CD4-positive, alpha-beta T cell treated with Interleukin-6 at 100 ng/mL for 8 hours (primary cell): ENCODE results near the gene OR4B1.
"Not testable (repeated sequence)": the region's sequence is repeated elsewhere in the genome, so short reads cannot be mapped to it uniquely, and the experiment has no call there.

ENCODE experiments used
- DNase-seq: peaks from one replicate; pipeline ENCODE4 v3.0.0-alpha.2; 2020; ENCODE audit warnings: mixed read lengths, low spot score

The OR4B1 gene, protein sequence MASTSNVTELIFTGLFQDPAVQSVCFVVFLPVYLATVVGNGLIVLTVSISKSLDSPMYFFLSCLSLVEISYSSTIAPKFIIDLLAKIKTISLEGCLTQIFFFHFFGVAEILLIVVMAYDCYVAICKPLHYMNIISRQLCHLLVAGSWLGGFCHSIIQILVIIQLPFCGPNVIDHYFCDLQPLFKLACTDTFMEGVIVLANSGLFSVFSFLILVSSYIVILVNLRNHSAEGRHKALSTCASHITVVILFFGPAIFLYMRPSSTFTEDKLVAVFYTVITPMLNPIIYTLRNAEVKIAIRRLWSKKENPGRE

DNA sequence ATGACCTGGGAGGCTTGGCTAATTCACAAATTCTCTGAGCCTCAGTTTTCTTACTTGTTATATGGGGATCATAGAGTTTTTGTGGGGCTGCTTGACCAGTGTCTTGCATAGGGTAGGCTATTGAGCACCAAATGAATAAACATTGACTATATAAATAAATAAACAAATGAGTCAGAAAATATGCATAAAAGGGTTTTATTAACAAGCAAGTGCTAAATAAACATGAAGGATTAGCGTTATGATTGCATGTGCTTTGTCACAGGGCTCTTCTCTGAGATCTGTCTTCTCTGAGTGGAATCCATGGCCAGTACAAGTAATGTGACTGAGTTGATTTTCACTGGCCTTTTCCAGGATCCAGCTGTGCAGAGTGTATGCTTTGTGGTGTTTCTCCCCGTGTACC, at the start of gene OR4B1:
Gene OR4B1 (plus strand): TSS at position 301 of the 400 bp plus-strand sequence. CDS start 0 bp downstream, at position 301.
- no peak for DNase-seq

DNA sequence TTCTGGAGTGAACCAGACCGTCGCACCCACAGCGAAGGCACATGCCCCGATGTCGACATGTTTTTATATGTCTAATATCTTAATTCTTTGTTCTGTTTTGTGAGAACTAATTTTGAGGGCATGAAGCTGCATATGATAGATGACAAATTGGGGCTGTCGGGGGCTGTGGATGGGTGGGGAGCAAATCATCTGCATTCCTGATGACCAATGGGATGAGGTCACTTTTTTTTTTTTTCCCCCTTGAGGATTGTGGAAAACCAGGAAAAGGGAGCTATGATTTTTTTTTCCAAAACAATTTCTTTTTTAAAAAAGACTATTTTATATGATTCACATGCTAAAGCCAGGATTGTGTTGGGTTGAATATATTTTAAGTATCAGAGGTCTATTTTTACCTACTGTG, 49.2 kb upstream of the OR4B1 start:
- no peak for DNase-seq

DNA sequence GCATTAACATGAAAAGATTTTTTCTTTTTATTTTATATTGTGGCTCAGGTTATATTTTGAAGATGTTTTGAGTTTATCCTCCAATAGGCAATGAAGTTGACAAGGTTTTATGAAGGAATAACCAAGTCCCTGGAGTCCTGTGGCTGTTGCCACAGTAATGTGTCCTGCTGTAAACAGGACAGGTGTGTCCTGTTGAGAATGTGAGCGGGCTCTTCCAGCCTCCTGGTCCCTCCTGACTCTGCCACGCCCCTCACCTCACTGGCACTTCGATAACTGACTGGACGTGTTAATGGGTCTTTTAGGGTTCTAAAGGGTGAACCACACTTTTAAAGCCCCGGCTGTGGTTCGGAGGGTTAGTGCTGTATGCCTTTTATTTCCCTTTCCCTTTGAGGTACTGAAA, 47.8 kb upstream of the OR4B1 start:
- no peak for DNase-seq

DNA sequence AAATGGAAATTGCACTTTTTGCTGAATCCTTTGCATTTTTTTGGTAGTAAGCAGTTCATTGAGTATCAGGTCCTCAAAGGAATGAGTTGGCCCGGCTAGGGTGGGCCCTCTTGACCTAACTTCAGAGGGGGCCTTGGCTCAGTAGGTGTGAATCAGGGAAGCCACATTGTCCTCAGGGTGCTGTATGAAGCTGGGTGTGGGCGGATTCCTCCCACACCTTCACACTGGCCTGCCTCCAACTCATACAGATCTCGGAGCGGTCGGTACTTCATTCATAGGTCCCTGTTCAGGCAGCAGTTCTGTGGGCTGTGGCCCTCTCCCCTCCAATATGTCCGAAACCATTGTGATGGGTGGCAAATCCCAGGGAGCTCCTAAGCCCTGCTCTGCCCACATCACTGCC, 47.4 kb upstream of the OR4B1 start:
- no peak for DNase-seq

DNA sequence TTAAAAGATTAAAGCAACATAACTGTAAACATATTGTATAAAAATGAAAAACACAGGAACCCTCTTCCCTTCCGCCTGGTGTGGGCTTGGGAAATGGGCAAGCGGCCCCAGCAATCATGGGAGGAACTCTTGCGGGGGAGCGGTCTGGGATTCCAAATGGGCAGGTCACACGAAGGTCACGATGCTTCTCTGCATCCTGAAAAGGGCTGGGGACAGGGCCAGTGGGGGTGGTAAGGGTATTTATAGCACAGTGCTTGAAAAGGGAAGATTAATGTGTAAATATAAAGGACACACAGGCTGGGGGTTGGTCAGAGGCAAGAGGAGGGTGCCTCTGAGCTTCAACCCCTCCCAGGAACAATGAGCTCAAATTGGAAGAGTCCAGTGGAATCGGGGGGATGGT, 46.9 kb upstream of the OR4B1 start:
- DNase-seq = no peak

DNA sequence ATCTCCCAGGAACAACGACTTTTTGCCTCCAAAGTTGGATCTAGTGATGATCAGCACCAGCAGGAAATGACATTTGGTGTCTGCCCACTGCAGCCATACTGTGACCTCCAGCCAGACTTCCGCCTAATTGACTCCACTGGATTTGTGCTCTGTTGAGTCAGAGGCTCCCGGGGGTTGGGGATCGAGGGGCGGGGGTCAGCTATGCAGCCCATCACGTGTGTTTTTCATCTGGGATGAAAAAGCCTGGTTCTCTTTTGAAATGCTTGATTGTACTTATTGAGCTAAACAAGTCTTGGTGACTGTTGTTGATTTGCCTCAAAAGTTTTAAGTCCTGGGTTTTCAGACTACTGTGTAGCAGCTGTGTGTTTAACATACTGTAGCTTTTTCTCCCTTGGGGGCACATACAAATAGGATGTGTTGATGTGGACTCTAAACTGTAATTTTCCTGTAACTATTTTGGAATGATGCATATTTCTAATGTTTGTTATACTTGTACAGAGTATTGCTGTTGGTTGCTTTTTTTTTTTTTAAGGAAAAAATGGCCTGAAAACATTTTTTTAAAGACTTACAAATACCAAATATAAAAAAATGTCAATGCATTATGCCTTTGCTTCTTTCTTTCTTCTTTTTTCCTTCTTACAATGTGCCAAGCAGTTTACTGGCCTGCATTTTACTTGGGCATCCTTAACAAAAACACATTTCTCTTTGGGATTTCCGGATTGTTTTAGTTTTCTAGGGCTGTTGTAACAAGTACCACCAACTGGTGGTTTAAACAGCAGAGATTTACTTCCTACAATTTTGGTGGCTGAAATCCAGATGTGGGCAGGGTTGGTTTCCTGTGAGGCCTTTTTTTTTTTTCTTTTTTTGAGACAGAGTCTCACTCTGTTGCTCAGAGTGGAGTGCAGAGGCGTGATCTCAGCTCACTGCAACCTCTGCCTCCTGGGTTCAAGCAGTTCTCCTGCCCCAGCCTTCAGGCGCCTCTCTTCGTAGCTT, 46.1 kb upstream of the OR4B1 start:
- no peak for DNase-seq

DNA sequence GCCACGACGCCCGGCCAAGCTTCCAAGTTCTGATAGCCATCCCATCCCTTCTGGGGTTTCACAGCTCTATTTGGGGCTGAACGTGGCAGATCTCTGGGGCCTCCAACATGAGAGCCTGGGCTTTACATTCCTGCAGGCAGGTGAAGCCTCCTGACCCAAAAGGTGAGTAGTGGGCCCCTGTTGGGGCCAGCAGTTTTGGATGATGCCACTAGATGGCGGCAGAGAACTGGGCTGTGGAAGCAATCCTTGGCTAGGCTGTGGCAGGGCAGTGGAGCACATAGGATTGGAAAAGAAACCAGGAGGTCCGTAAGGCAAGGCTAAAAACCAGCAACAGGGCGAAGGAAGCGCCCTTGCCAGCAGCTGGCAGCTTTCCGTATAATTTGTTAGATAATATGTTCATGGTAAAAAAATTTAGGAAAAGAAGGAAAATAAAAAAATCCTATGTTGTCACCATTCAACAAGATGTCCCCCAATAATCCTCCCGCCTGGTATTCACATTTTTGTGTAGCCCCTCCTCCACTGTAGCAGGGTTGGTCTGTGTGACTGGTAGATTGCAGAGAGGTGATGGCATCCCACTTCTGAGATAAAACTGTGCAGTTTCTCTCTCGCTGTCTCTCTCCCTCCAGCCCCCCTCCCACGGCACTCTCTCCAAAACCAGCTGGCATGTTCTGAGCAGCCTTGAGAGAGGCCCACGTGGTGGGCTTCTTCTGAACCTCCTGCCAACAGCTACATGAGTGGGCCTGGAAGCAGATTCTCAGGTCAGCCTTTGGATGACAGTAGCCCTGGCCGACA, 43.6 kb upstream of the OR4B1 start:
- peak; percentile 57 for DNase-seq

DNA sequence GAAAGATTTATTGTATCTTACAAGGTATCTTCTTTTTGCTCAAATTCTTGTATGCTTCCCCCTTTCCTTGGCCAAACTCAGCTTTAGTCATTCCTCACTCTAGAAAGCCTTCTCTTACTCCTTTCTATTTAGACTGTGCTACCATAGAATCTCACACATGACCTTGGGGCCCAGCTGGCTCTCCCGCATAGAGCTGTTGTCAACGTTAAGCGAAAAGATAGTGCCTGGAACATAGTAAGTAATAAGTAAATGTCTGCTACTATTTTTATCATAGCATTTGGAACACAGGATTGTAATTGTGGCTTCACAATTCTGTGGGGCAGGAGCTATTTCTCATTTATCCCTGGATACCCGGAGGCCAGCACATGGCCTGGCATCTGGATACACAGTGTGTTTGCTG, 38.9 kb upstream of the OR4B1 start:
- DNase-seq = no peak

DNA sequence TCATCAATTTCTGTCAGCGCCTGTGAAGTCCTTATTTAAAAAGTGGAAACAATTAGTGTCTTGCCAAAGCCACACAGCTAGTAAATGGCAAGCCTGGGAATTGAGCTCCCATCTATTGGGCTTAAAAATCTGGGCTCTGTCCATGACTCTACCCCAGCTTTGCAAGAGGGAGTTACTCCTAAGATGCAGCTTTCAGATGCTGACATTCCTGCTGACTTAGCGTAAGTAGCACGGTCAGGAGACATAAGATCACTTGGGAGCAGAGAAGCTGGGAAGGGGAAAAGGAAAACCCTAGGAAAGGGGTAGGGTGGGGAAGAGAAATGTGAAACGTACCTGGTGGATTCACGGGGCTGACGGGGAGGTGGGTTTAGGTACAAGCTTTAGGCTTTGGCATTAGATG, 36.0 kb upstream of the OR4B1 start:
- DNase-seq = no peak

DNA sequence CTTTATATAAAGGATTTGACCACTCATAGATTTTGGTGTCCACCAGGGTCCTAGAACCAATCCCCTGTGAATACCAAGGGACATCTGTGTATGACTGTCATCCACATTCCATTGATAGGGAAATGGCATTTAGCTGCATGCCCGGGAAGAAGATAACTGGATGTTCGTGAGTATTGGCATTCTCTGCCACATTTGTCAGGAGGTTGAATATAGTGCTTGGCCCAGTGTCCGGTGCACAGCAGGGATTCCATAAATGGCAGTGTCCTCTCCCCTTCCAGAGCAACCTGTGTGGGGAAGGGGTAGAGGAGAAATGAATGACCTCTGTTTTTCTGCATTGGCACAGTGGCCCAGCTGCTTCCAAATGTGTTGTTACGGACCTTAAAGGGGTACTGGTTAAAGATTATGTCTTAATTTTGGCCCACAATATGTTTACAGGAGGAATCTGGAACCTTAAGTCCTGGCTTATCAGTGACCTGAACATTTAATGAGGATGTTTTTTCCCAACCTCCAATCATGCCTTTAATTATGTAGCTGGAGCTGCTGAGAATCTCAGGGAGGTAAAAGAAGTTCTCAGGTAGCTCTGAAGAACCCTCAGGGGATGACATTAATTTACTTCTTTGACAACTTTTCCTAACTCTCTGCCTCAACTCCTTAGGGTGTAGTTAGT, 33.6 kb upstream of the OR4B1 start:
- no peak for DNase-seq

DNA sequence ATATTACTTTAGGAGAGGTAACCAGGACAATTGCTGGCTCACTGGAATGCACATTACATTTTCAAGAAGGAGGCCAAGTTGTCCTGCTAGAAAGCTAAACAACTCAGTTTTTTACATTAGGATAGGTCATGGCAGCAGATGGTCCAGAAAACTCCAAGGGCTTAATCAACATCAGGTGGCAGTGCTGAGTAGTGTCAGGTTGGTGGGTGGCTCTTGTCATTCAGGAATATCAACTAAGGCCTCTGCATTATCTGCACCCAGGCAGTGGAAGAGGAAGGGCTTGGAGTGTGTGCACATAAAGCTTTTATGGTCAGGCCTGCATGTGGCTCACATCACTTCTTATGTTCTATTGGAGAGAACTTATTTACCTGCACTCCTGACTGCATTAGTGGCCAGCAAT, 32.2 kb upstream of the OR4B1 start:
- DNase-seq = no peak

DNA sequence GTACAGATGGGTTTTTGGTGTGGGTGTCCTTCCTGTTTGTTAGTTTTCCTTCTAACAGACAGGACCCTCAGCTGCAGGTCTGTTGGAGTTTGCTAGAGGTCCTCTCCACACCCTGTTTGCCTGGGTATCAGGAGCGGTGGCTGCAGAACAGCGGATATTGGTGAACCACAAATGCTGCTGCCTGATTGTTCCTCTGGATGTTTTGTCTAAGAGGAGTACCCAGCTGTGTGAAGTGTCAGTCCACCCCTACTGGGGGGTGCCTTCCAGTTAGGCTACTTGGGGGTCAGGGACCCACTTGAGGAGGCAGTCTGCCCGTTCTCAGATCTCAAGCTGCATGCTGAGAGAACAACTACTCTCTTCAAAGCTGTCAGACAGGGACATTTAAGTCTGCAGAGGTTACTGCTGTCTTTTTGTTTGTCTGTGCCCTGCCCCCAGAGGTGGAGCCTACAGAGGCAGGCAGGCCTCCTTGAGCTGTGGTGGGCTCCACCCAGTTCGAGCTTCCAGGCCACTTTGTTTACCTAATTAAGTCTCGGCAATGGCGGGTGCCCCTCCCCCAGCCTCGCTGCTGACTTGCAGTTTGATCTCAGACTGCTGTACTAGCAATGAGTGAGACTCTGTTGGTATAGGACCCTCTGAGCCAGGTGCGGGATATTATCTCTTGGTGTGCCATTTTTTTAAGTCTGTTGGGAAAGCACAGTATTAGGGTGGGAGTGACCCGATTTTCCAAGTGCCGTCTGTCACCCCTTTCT, 25.5 kb upstream of the OR4B1 start:
- peak; percentile 26 for DNase-seq

DNA sequence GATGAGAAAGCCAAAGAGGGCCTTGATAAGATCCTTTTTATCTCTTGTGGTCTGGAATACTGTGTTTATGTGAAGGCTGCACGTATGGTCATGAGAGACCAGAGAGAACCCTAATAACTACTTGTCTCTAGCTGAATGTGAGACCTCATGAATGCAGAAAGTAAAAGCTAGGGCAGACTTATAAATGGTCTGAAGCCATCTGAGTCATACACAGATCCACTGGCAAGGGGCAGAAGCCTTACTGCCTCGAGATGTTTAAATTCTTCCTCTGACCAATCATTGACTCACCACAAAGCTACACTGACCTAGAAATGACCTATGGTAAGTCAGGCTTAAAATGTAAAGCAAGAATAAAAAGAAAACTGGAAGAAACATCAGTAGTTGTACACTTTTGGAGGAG, 22.7 kb upstream of the OR4B1 start:
- no peak for DNase-seq

DNA sequence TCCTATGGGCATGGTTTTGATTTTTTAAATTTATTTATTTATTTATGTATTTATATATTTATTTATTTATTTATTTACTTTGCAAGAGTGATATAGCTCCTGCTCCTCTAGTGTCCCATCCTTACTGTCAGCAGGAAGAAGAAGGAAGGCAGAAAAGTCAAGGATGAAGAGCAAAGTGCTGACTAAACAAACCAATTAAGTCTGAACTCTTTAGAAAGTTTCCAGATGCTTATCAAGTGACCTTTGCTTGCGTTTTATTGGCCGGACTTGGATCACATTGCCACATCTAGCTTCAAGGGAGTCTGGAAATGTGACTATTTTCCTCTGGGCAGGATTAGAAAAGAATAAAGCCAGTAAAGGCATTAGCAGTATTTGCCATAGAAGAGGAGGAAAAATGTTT, 8.7 kb upstream of the OR4B1 start:
- DNase-seq = no peak

DNA sequence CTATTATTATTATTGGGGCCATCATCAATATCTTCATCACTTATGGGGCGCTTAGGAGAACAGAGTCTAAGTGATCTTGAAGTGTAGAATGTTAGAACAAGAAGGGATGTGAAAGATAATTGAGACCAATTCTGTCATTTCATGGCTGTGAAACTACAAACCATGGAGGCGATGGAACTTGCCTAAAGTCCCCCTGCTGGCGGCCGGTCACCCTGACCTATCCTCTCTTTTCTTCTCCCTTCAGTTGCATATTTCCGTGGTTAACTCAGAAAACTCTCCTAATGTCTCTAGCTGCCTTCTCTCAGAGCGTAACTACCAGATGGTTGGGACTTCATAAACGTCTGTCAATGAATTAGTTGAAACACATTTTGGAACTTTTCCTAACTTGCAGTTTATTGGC, 6.6 kb upstream of the OR4B1 start:
- no peak for DNase-seq

DNA sequence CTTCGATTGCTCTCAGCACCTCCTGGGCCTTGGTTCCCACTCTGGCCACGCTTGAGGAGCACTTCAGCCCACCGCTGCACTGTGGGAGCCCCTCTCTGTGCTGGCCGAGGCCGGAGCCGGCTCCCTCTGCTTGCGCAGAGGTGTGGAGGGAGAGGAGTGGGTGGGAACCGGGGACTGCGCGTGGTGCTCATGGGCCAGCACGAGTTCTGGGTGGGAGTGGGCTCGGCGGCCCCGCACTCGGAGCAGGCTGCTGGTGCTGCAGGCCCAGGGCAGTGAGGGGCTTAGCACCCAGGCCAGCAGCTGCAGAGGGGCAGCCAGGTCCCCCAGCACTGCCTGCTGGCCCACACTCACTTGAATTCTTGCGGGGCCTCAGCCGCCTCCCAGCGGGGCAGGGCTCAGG, 12.2 kb downstream of the OR4B1 start:
- no peak for DNase-seq

DNA sequence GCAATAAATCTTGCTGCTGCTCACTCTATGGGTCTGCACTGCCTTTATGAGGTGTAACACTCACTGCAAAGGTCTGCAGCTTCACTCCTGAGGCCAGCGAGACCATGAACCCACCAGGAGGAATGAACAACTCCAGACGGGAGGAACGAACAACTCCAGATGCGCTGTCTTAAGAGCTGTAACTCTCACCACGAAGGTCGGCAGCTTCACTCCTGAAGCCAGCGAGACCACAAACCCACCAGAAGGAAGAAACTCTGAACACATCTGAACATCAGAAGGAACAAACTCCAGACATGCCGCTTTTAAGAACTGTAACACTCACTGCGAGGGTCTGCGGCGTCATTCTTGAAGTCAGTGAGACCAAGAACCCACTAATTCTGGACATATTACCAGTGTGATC, 13.4 kb downstream of the OR4B1 start:
- not testable (repeated sequence) for DNase-seq

DNA sequence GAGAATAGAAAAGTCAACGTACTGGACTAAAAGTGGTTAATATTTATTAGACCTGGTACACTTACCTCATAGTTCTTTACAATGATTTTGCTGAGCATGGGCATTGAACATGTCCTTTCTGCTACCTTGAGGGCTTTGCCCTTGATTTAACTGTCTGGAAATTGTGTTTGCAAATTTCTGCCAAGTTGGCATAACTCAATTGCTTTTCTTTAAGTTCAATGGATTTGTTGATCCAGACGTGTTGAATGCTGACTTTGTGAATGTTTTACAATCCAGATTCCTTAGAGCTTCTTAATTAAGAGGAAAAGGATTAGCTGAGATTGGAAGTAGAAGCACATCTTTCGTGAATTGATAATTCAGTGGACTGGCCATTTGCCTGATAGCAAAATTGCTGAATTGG, 21.1 kb downstream of the OR4B1 start:
- DNase-seq = no peak

DNA sequence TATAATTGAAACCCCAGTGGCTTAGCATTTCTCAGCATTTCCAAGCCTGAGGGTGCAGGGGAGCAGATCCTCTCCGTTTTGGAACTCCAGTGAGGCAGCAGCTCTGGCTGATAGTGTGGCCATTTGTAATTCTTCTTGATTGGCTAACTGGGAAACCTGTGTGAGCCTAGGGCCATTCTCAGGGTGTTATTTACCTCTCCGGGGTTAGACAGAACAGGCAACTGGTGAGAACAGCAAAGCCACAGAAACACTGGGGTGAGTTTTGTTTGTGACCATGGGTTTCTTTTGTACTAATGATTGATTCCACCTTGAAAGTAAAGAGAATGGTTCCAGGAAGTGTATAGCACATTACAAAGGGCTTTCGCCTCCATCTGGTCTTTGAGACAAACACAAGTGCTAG, 25.9 kb downstream of the OR4B1 start:
- no peak for DNase-seq

DNA sequence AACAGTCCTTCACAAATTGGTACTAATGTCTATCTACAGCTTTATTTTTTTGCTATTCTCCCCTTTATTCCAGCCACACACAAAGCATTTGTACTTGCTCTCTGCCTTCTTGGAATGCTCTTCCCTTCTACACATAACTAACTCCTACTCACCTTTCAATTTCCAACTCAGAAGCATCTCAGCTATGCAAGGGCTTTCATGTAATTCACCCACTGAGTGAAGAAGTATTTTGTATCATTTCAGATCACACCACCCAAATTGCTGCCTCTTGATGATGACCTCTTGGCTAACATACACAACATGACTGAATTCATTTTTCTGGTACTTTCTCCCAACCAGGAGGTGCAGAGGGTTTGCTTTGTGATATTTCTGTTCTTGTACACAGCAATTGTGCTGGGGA, 28.2 kb downstream of the OR4B1 start, which contains the start of gene OR4X2:
Gene OR4X2 (plus strand): TSS at position 301 of the 400 bp plus-strand sequence. CDS start 0 bp downstream, at position 301.
- DNase-seq = no peak

DNA sequence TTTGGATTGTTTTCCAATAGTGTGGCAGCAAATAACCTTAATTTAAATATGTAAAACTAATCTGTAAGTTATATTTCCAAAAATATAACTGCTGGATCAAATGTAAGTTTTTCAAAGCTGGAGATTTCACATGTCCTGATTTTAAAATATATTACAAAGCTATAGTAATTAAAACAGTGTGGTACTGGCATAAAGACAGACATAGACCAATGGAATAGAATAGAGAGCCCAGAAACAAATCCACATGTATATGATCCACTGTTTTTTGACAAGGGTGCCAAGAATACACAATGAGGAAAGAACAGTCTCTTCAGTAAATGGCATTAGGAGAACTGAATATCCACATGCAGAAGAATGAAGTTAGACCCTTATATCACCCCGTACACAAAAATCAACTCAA, 32.3 kb downstream of the OR4B1 start:
- DNase-seq = no peak
